Measurements from ENCODE around the gene XRN2. TPM values are rescaled to one million over a fixed set of nuclear protein-coding genes. Genes with fewer than 3 reads are reported as not detected.

XRN2 gene
- total and polyA plus RNA-seq, 2 of the 13 experiments (the other 11 are each of a cell fraction or from before 2014, with no cell fraction given) = 90.3 to 171 TPM

GRCh38 chr20:21303061-21303871 is at the start of gene XRN2 (continued):
- TF ChIP-seq ZBTB21 (CRISPR knock-in tag; IDR thresholded peaks at IDR 0.05) (peak; percentile 78), ZKSCAN8 (CRISPR knock-in tag; IDR thresholded peaks at IDR 0.05; ENCODE audit: borderline replicate concordance) (peak; percentile 69), ELF3 (CRISPR knock-in tag; IDR thresholded peaks at IDR 0.05) (peak; percentile 85), ZNF557 (CRISPR knock-in tag; IDR thresholded peaks at IDR 0.05) (no peak; the same call in none of the 2 replicates), GRHL1 (CRISPR knock-in tag; conservative IDR thresholded peaks at IDR 0.05) (no peak)

GRCh38 chr20:21257192-21257591 is 45.9 kb upstream of the XRN2 start:
- H3K4me2 ChIP-seq (ENCODE audit: low read depth, low read length) = no peak overlapping the region
- 10% methylated on average over 3 of the region's 3 CpGs for WGBS (ENCODE audit: low lambda C conversion rate)
- no peak overlapping the region for H2AFZ ChIP-seq (ENCODE audit: low read length)
- BruUV-seq (replicated peaks) = no TSS peak
- peak; percentile 25 for DNase-seq (ENCODE audit: low spot score)
- H3K79me2 ChIP-seq (ENCODE audit: insufficient read depth, low read length) = no peaks in the 10 kb centered on the region
- peak; percentile 58; the same call in 2 of the 3 replicates for ATAC-seq
- peak; percentile 47 for FAIRE-seq
- no peaks in the 10 kb centered on the region for H3K9me3 ChIP-seq (ENCODE audit: low read length)
- CTCF ChIA-PET (ENCODE audit: low intra/inter-chr PET ratio, low total read pairs) = no interaction called here
- H3K4me3 ChIP-seq (replicated peaks in 1 of 3; ENCODE audit: insufficient read depth in 1 of 3, low read depth in 2 of 3, low read length in 3 of 3) = no peak overlapping the region
- no peaks in the 10 kb centered on the region for H3K36me3 ChIP-seq (replicated peaks in 1 of 2; ENCODE audit: control insufficient read depth in 1 of 2, insufficient read depth in 2 of 2, low read length in 2 of 2)
- in situ Hi-C loops (cut with HindIII; ENCODE audit: extremely low pct_ligation_motif_present, low pct_unique_long_range_greater_than_20kb) (no loop called here), intact Hi-C loops (cut with micrococcal nuclease; ENCODE audit: unreplicated experiment) (no loop called here)
- H3K9ac ChIP-seq (ENCODE audit: insufficient read depth, low read depth, low read length) = no peak overlapping the region
- TF ChIP-seq MAFK (conservative IDR thresholded peaks at IDR 0.05 in 1 of 2, IDR thresholded peaks at IDR 0.05 in 1 of 2; ENCODE audit: low read length in 2 of 2) (peak; percentile 87 to 89), MTF1 (CRISPR knock-in tag; IDR thresholded peaks at IDR 0.05) (no peak), ATF4 (CRISPR knock-in tag; IDR thresholded peaks at IDR 0.05) (no peak), CEBPB (IDR thresholded peaks at IDR 0.05; ENCODE audit: borderline replicate concordance, low read depth, low read length) (peak; percentile 13; the same call in 1 of the 2 replicates), SMAD1 (CRISPR knock-in tag; IDR thresholded peaks at IDR 0.05; ENCODE audit: borderline replicate concordance, low read depth) (no peak), BRCA1 (CRISPR knock-in tag; IDR thresholded peaks at IDR 0.05) (no peak), MAFG (CRISPR knock-in tag; IDR thresholded peaks at IDR 0.05) (peak; percentile 22; the same call in 1 of the 2 replicates), SNAPC2 (CRISPR knock-in tag; IDR thresholded peaks at IDR 0.05) (no peak), MAFF (IDR thresholded peaks at IDR 0.05; ENCODE audit: low read depth, low read length) (peak; percentile 83)
- no peaks in the 10 kb centered on the region for H3K27me3 ChIP-seq (ENCODE audit: control insufficient read depth in 1 of 2, insufficient read depth in 2 of 2, low read length in 2 of 2)
- H3K27ac ChIP-seq (ENCODE audit: extremely low read length, insufficient read depth, low read length) = no peak overlapping the region
- H4K20me1 ChIP-seq (ENCODE audit: insufficient read depth, low read length) = no peaks in the 10 kb centered on the region
- H3K4me1 ChIP-seq (ENCODE audit: insufficient read depth, low read length) = peaks cover 12% of the 10 kb centered on the region
- POLR2A ChIA-PET = interaction anchor here (0.7 kb wide), 1 partner anchor 240 kb away, joined by 3 read pairs; no protein-coding TSS in a partner anchor

Measured in HepG2 (cell line).